Germinal center (tissue), 1 donor: Measurements from ENCODE around the gene HNRNPUL1.

Experiments
- DNase-seq: peaks from one replicate; pipeline ENCODE4 v3.0.0; 2012; ENCODE audit warnings: mixed read lengths, low spot score

HNRNPUL1 gene

GRCh38 chr19:41308450-41309179 lies 44.4 kb downstream of the HNRNPUL1 start:
- peak; percentile 79 for DNase-seq

DNA sequence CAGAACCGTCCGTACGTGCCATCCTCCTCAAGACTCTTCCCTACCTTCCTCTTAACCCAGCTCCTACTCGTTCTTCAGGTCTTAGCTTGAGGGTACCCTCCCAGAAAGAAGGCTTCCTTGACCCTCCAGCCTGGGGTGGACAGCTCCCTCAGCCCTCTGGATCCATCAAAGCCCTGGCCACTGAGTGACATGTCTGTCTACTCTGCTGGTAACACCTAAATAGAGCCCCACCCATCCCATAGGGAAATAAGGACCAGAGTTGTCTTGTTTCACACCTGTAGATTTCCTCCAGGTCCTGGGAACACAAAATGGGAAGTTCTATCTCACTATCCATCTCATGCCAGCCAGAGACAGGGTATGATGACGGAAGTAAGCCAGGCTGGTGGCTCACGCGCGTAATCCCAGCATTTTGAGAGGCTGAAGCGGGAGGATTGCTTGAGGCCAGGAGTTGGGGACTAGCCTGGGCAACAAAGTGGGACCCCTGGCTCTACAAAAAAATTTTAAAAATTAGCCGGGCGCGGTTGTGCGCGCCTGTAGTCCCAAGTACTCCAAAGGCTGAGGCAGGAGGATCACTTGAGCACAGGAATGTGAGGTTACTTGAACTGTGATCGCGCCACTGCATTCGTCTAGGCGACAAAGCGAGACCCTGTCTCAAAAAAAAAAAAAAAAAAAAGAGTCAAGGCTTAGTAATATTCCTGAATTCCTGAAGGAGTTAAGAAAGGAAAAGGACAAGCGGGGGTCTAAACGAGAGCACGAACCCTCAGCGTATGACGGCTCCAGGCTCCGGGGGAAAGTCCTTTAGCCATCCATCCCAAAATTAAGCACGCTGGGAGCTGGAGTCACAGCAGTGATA lies 45.2 kb downstream of the HNRNPUL1 start:
- DNase-seq, result no peak

GRCh38 chr19:41310033-41310831 lies 46.1 kb downstream of the HNRNPUL1 start, which contains the start of gene CCDC97:
Gene CCDC97, plus strand, starts transcription at chr19:41310172. Its CDS starts 139 bp downstream, at chr19:41310311.
- peak; percentile 93 for DNase-seq

GRCh38 chr19:41311072-41311471 lies 46.9 kb downstream of the HNRNPUL1 start:
- DNase-seq, result no peak

DNA sequence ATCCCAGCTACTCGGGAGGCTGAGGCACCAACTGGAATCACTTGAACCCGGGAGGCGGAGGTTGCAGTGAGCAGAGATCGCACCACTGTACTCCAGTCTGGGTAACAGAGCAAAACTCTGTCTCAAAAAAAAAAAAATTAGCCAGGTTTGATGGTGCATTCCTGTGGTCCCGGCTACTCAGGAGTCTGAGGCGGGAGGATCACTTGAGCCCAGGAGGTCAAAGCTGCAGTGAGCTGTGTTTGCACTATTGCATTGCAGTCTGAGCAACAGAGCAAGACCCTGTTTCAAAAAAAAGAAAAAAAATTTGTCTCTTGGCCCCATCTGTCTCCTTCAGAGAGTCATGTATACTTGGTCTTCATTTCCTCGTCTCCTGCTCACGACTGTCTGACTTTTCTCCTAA lies 47.4 kb downstream of the HNRNPUL1 start:
- no peak for DNase-seq

DNA sequence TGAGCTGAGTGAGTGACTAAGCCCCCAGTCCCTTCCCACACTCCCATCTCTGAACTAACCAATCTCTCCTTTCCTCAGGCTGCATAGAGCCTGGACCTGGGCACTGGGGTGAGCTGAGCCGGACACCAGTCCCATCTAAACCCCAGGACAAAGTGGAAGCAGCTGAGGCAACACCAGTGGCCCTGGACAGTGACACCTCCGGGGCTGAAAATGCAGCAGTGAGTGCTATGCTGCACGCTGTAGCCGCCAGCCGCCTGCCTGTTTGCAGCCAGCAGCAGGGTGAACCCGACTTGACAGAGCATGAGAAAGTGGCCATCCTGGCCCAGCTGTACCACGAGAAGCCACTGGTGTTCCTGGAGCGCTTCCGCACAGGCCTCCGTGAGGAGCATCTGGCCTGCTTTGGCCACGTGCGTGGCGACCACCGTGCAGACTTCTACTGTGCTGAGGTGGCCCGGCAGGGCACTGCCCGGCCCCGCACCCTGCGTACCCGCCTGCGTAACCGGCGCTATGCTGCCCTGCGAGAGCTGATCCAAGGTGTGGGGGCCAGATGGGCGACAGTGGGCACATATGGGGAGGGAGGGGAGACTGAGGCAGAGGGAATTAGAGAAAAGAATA lies 52.2 kb downstream of the HNRNPUL1 start:
- no peak for DNase-seq

DNA sequence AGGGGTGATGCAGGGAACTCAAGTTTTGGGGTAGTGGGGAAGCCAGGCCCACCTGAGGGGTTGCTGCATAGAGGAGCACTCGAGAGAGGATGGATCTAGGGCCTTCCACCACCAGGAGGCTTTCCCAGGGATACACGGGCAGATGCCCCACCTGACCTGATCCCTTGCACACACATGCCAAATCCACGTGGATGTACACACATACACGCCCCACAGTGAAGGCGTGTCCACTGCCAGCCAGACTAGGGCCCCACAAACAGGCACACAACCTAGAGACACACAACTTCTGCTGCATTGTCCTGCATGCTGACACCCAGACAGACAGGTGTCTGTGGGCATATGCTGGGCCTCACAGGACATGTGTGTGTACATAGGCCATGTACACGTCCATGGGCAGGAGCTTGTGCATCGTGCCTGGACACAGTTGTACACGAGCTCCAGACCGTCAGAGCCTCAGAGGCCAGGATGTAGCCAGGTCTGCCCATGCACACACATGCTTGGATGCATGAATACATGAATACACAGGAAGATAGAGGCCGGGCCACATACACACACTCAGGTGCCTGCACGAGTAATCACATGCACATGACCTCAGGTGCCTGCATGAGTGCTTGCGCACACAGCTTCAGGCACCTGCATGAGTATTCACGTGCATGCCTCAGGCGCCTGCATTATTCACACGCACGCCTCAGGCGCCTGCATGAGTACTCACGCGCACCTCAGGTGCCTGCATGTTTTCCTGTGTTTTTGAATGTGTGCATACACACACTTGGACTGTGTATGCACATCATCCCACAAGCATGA lies 54.7 kb downstream of the HNRNPUL1 start:
- DNase-seq, result no peak

DNA sequence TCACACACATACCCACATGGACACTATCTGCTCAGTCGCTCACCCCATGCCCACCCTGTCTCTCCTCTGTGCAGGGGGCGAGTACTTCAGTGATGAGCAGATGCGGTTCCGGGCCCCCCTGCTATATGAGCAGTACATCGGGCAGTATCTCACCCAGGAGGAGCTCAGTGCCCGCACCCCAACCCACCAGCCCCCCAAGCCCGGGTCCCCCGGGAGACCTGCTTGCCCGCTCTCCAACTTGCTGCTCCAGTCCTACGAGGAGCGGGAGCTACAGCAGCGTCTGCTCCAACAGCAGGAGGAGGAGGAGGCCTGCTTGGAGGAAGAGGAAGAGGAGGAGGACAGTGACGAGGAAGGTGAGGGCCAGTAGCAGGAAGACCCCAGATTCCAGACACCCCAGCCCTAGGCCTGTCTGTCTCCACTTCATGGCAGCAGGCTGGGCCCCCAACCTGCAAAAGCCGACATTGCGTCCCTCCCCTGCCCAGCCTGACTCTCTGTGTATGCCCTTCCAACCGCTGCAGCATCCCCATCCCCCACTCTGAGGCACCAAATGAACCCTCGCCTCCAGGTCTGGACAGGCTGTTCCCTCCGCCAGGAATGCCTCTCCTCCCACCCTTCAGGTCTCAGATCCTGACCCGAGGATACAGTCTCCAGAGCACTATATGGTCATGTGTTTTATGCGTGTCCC lies 55.5 kb downstream of the HNRNPUL1 start:
- no peak for DNase-seq

DNA sequence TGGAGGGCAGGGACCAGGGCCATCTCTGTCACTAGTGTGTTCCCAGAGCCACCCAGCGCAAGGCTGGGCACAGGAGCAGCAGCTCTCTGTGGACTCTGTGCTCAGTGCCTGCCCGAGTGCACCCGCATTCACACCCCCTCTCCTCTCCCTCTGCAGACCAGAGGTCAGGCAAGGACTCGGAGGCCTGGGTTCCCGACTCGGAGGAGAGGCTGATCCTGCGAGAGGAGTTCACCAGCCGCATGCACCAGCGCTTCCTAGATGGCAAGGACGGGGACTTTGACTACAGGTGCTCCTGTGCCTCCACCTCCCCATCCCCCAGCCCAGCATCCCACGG lies 56.0 kb downstream of the HNRNPUL1 start:
- DNase-seq, result no peak

DNA sequence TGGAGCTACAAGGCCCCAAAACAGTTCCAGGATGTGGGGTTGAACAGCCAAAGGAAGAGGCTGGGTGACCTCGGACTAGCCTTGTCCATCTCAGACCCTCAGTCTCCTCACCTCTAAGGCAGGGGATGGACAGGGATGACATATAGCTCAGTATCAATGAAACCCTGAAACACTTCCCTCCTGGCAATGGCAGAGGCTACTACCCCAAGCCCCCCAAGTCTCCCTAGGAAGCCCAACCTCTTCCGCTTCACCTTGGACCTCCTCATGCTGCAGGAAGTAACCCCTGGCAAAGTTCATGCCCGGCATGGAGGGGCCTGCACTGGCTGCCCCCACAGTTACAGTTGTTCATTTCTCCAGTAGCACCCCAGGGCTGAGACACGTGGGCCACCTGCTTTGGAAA lies 56.4 kb downstream of the HNRNPUL1 start:
- no peak for DNase-seq

- no peak for DNase-seq
These were observed 57.0 kb downstream of the HNRNPUL1 start for GRCh38 chr19:41321204-41321599.

GRCh38 chr19:41321600-41322270 lies 57.6 kb downstream of the HNRNPUL1 start:
- DNase-seq, result no peak

DNA sequence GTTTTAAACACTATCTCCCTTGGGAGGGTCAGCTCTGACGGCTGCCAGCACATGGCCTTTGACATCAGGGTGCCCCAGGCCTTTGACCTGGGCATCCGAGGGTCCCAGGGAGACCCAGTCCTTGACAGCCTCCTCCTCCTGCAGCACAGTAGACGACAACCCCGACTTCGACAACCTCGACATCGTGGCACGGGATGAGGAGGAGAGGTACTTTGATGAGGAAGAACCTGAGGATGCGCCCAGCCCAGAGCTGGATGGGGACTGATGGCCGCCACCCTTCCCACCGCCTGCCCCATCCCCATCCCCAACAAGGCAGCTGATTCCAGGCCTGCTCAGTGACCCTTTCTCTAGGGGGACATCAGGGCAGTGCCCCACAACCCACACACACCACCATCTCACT lies 58.3 kb downstream of the HNRNPUL1 start:
- no peak for DNase-seq

- no peak for DNase-seq
These were observed 58.9 kb downstream of the HNRNPUL1 start for GRCh38 chr19:41323023-41323422.

DNA sequence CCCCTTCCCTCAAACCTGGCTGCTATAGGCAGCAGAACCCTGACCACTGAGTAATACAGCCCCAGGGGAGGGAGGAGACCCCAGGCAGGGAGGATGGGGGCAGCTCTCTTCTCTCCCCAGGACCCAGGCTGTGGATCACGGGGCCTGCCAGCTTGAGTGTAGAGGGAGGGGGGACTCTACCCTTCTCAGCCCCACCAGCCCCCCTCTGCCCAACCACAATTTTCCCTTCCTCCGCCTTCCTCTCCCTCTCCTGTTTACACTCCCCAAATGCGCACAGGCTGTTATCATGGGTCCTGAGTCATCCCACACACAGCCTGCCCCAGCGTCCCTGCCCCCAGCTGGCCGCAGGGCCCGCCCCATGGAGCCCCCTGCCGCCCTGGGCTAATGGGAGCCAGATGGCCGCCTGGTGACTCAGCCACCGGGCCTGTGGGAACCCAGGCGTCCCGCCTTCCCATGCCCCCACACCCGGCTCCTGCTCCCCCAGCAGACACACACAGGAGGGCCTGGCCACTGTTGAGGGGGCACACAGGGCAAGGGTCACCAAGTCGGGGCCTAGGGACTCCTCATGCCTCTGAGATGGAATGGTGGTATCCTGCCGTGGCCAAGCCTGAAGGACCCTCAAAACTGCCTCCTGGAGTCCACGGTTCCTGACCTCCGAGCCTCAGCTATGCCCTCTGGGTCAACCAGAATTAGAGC lies 59.4 kb downstream of the HNRNPUL1 start:
- no peak for DNase-seq

DNA sequence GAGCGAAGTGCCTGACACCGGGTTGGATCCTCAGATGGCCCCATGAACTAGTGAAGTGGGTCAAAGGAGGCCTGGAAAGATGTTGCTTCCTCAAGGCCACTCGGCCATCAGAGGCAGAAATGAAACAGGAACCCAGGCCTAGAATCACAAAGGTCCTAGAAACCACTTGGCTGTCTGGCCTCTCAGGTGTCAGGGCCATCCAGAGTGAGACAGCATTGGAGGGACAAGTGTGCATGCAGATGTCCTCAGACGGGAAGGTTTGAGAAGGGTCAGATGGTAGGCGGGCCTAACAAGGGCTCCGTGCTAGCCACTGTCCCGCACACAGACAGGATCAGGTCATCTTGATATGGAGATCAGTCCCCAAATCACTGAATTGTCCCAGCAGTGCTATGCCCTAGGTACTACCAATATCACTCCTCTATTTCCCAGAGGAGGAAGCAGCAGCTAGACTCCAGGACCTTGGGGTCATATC lies 60.1 kb downstream of the HNRNPUL1 start:
- no peak for DNase-seq

GRCh38 chr19:41324921-41325639 lies 60.9 kb downstream of the HNRNPUL1 start:
- no peak for DNase-seq

DNA sequence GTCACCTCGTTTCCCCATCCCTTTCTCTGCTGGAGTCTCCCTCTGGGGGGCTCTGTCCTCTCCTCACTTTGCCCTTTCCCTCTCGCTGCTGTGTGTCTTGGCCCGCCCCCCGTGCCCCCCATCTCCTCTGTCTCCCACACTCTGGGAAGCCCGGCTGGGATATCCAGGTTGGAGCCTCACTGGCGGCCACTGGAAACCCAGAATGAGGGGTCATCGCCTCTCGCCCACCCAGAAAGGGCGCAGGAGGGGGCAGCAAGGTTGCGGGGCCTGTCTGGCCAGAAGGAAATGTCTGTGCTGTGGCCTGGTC lies 61.4 kb downstream of the HNRNPUL1 start:
- no peak for DNase-seq
